Measurements from ENCODE around the gene XIRP2.

The XIRP2 gene

GRCh38 chr2:167181688-167182087, 293.4 kb downstream of the XIRP2 start:
- TF ChIP-seq ZFX (IDR thresholded peaks at IDR 0.05; ENCODE audit: borderline replicate concordance), result no peak
- TF ChIP-seq, protein P1, sequence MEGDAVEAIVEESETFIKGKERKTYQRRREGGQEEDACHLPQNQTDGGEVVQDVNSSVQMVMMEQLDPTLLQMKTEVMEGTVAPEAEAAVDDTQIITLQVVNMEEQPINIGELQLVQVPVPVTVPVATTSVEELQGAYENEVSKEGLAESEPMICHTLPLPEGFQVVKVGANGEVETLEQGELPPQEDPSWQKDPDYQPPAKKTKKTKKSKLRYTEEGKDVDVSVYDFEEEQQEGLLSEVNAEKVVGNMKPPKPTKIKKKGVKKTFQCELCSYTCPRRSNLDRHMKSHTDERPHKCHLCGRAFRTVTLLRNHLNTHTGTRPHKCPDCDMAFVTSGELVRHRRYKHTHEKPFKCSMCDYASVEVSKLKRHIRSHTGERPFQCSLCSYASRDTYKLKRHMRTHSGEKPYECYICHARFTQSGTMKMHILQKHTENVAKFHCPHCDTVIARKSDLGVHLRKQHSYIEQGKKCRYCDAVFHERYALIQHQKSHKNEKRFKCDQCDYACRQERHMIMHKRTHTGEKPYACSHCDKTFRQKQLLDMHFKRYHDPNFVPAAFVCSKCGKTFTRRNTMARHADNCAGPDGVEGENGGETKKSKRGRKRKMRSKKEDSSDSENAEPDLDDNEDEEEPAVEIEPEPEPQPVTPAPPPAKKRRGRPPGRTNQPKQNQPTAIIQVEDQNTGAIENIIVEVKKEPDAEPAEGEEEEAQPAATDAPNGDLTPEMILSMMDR (IDR thresholded peaks at IDR 0.05), result no peak
- H3K27ac ChIP-seq, result no peak overlapping the region

- TF ChIP-seq, protein P1 (IDR thresholded peaks at IDR 0.05), result no peak
- no peak for TF ChIP-seq ZFX (IDR thresholded peaks at IDR 0.05; ENCODE audit: borderline replicate concordance)
- no peak overlapping the region for H3K27ac ChIP-seq
Measured at GRCh38 chr2:167182403-167182802, 294.1 kb downstream of the XIRP2 start.

- H3K27ac ChIP-seq, result no peak overlapping the region
- TF ChIP-seq ZFX (IDR thresholded peaks at IDR 0.05; ENCODE audit: borderline replicate concordance), result no peak
- TF ChIP-seq, protein P1 (IDR thresholded peaks at IDR 0.05), result no peak
Measured at GRCh38 chr2:167183931-167184330, 295.7 kb downstream of the XIRP2 start.

- H3K27ac ChIP-seq, result no peak overlapping the region
- TF ChIP-seq, protein P1 (IDR thresholded peaks at IDR 0.05), result no peak
- no peak for TF ChIP-seq ZFX (IDR thresholded peaks at IDR 0.05; ENCODE audit: borderline replicate concordance)
Measured at GRCh38 chr2:167186465-167186864, 298.2 kb downstream of the XIRP2 start.

GRCh38 chr2:167187049-167187727, 298.9 kb downstream of the XIRP2 start:
- TF ChIP-seq, protein P1 (IDR thresholded peaks at IDR 0.05), result no peak
- TF ChIP-seq ZFX (IDR thresholded peaks at IDR 0.05; ENCODE audit: borderline replicate concordance), result no peak
- H3K27ac ChIP-seq, result no peak overlapping the region

- no peak for TF ChIP-seq ZFX (IDR thresholded peaks at IDR 0.05; ENCODE audit: borderline replicate concordance)
- TF ChIP-seq, protein P1 (IDR thresholded peaks at IDR 0.05), result no peak
Measured at GRCh38 chr2:167187978-167188967, 300.0 kb downstream of the XIRP2 start.

More at GRCh38 chr2:167187978-167188967, 300.0 kb downstream of the XIRP2 start:
- H3K27ac ChIP-seq, result no peak overlapping the region
